A673 (cell line): ENCODE data around the gene MUC20. TPM values are rescaled to one million over a fixed set of nuclear protein-coding genes. Genes with fewer than 3 reads are reported as not detected.
"Not testable (repeated sequence)": the region's sequence is repeated elsewhere in the genome, so short reads cannot be mapped to it uniquely, and the experiment has no call there.

Source experiments
- BruUV-seq: library from RNA; stranded (reverse); fragments of 400-500 nt; replicated peaks from 2 replicates; lab custom pipeline; 2021; lab: Mats Ljungman, UMichigan
- CTCF ChIA-PET: fragments of 300-600 bp; sonication (Branson Sonifier 250); formaldehyde crosslinking; loops from one replicate; lab custom pipeline; 2022; ENCODE audit warnings: antibody characterized with exemption; lab: Charles Lee
- POLR2A ChIA-PET: fragments of 300-600 bp; sonication (Branson Sonifier 250); formaldehyde crosslinking; loops from one replicate; lab custom pipeline; 2022; ENCODE audit warnings: antibody characterized with exemption; ENCODE audit not compliant: low non-redundant PET; lab: Charles Lee
- DNase-seq: peaks from one replicate; pipeline ENCODE4 v3.0.0-alpha.2; 2015; ENCODE audit warnings: low spot score
- H3K27ac ChIP-seq: fragments of 200-600 bp; sonication (generic); 2 replicates; pipeline ENCODE4 v1.5.1; 2016; ENCODE audit warnings: mixed run types, low read depth, mild to moderate bottlenecking, mixed read lengths, antibody characterized with exemption, low read length; ENCODE audit not compliant: poor library complexity, severe bottlenecking
- H3K27me3 ChIP-seq: fragments of 200-600 bp; sonication (generic); replicated peaks from 2 replicates; pipeline ENCODE4 v1.6.1; 2017; ENCODE audit warnings: mixed run types, low read depth, mild to moderate bottlenecking, mixed read lengths, antibody characterized with exemption, low read length; ENCODE audit not compliant: insufficient read depth, poor library complexity
- H3K36me3 ChIP-seq: fragments of 200-600 bp; sonication (generic); 2 replicates; pipeline ENCODE4 v1.6.1; 2016; ENCODE audit warnings: mixed run types, mild to moderate bottlenecking, mixed read lengths, antibody characterized with exemption, low read length; ENCODE audit not compliant: insufficient read depth, poor library complexity, severe bottlenecking
- H3K4me1 ChIP-seq: fragments of 200-600 bp; sonication (generic); 2 replicates; pipeline ENCODE4 v1.6.1; 2017; ENCODE audit warnings: mixed run types, mild to moderate bottlenecking, mixed read lengths, antibody characterized with exemption, low read length; ENCODE audit not compliant: insufficient read depth, poor library complexity, severe bottlenecking
- H3K4me3 ChIP-seq: fragments of 200-600 bp; sonication (generic); 2 replicates; pipeline ENCODE4 v1.5.1; 2016; ENCODE audit warnings: low read depth, mixed run types, mild to moderate bottlenecking, mixed read lengths, low read length; ENCODE audit not compliant: poor library complexity, severe bottlenecking
- H3K9me3 ChIP-seq: fragments of 200-600 bp; sonication (generic); 2 replicates; pipeline ENCODE4 v1.6.1; 2016; ENCODE audit warnings: mixed run types, low read depth, mild to moderate bottlenecking, mixed read lengths, antibody characterized with exemption, low read length; ENCODE audit not compliant: poor library complexity, severe bottlenecking
- CTCF ChIP-seq: fragments of 300-800, 200-600 bp; sonication (generic); conservative IDR thresholded peaks from 2 replicates; pipeline ENCODE4 v1.5.1; 2017; ENCODE audit warnings: low read depth, mild to moderate bottlenecking, antibody characterized with exemption, low read length, moderate library complexity, mixed read lengths
- EZH2 ChIP-seq: fragments of 200-600 bp; sonication (generic); IDR thresholded peaks from 2 replicates; pipeline ENCODE4 v1.6.1; 2017; ENCODE audit warnings: borderline replicate concordance, low read depth, mild to moderate bottlenecking, mixed read lengths, antibody characterized with exemption, low read length; ENCODE audit not compliant: poor library complexity, severe bottlenecking
- intact Hi-C: fragments of 100-400 bp; cut with micrococcal nuclease; formaldehyde crosslinking; loops from one replicate; pipeline ENCODE4 v1.10.0; 2022; ENCODE audit not compliant: unreplicated experiment
- total RNA-seq: library from RNA; stranded (reverse); gene quantifications from 2 replicates; pipeline ENCODE4 v1.2.3, GENCODE V29; 2021

MUC20 gene
- total RNA-seq, 1 experiment from 2014 or later: 1.1 TPM

- no peak for TF ChIP-seq CTCF
- no peak for TF ChIP-seq EZH2
- intact Hi-C loops: no loop called here
Observed at GRCh38 chr3:195735036-195735695, 14.4 kb downstream of the MUC20 start.

GRCh38 chr3:195736866-195737490, 16.2 kb downstream of the MUC20 start:
- H3K27me3 ChIP-seq: no peaks in the 10 kb centered on the region
- H3K36me3 ChIP-seq: no peaks in the 10 kb centered on the region
- intact Hi-C loops: no loop called here
- no peaks in the 10 kb centered on the region for H3K9me3 ChIP-seq
- CTCF ChIA-PET: no interaction called here
- no peaks in the 10 kb centered on the region for H3K4me1 ChIP-seq
- TF ChIP-seq CTCF: no peak
- TF ChIP-seq EZH2: no peak
- H3K27ac ChIP-seq: no peak overlapping the region
- BruUV-seq: no TSS peak
- DNase-seq: no peak
- POLR2A ChIA-PET: no interaction called here
- no peak overlapping the region for H3K4me3 ChIP-seq

More at GRCh38 chr3:195735036-195735695, 14.4 kb downstream of the MUC20 start:
- CTCF ChIA-PET: no interaction called here
- POLR2A ChIA-PET: no interaction called here
- H3K4me1 ChIP-seq: no peaks in the 10 kb centered on the region
- no peaks in the 10 kb centered on the region for H3K36me3 ChIP-seq
- no peak for DNase-seq
- no peak overlapping the region for H3K27ac ChIP-seq
- H3K27me3 ChIP-seq: no peaks in the 10 kb centered on the region
- no peak overlapping the region for H3K4me3 ChIP-seq
- H3K9me3 ChIP-seq: no peaks in the 10 kb centered on the region
- BruUV-seq: no TSS peak

- CTCF ChIA-PET: interaction anchor here (0.6 kb wide), 1 partner anchor 71 kb away, joined by 3 read pairs; no protein-coding TSS in a partner anchor
- DNase-seq, H3K27me3 ChIP-seq, intact Hi-C loops, H3K4me1 ChIP-seq, H3K9me3 ChIP-seq, H3K4me3 ChIP-seq, BruUV-seq, H3K36me3 ChIP-seq, H3K27ac ChIP-seq, POLR2A ChIA-PET: not testable (repeated sequence)
Observed at GRCh38 chr3:195737782-195738181, 17.0 kb downstream of the MUC20 start.
